ENCODE results near the gene IGFN1.

IGFN1 gene

DNA sequence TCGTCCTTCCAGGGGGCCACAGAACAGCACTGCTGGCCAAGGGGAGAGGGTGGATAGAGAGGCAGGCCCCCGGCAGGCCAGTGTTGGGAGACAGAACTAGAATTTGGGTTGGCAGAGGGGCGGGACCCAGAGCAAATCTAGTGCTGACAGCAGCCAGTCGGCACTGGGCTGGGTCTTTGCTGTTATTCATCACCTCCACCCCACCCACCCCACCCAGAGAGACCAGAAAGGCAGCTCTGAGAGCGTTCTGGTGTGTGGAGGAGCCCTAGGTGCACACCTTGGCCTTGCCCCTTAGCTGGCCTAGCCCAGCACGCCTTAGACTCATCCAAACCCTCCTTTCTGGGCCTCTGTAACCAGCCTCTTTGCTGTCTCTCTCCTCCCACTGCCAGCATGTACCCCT is 86.3 kb downstream of the IGFN1 start:
- DNase-seq (ENCODE audit: low read depth): no peak
- H3K4me3 ChIP-seq (ENCODE audit: low read depth, low read length): no peak overlapping the region
- TF ChIP-seq CTCF (IDR thresholded peaks at IDR 0.05; ENCODE audit: control insufficient read depth, extremely low read depth, insufficient read depth): no peak

- no peak for TF ChIP-seq CTCF (IDR thresholded peaks at IDR 0.05; ENCODE audit: control insufficient read depth, extremely low read depth, insufficient read depth)
- no peak for DNase-seq (ENCODE audit: low read depth)
- H3K4me3 ChIP-seq (ENCODE audit: low read depth, low read length): no peak overlapping the region
Measured at GRCh38 chr1:201277441-201277840, 86.8 kb downstream of the IGFN1 start.

All from LNCaP clone FGC (cell line).